H1 (cell line): Measurements from ENCODE around the gene CES4A. TPM values are rescaled to one million over a fixed set of nuclear protein-coding genes. Genes with fewer than 3 reads are reported as not detected.

Experiments used
- CTCF ChIA-PET: fragments of 300-600 bp; sonication (Branson Sonifier 250); formaldehyde crosslinking; loops from one replicate; lab custom pipeline; 2021; ENCODE audit not compliant: partially characterized antibody; lab: Charles Lee
- POLR2A ChIA-PET: fragments of 300-600 bp; sonication (Branson Sonifier 250); formaldehyde crosslinking; loops from one replicate; lab custom pipeline; 2021; ENCODE audit warnings: inconsistent platforms; ENCODE audit not compliant: partially characterized antibody; lab: Charles Lee
- DNase-seq, 2 experiments: peaks; one replicate each; pipeline versions ENCODE4 v3.0.0 to v3.0.0-alpha.2; 2010 to 2022; ENCODE audit warnings: low spot score in 2 of 2, low read depth in 1 of 2, mixed read lengths in 1 of 2
- FAIRE-seq: peaks from 2 replicates; lab custom pipeline; 2011; peaks lifted over from hg19 to GRCh38; lab: Jason Lieb, UNC
- H2AFZ ChIP-seq: 2 replicates; pipeline ENCODE4 v1.8.1; 2012; ENCODE audit warnings: low read length, inconsistent platforms
- H2AK5ac ChIP-seq: 2 replicates; pipeline ENCODE4 v1.6.1; 2013; ENCODE audit warnings: low read depth, low read length
- H2BK120ac ChIP-seq: replicated peaks from 2 replicates; pipeline ENCODE3; 2013; ENCODE audit warnings: low read depth, low read length, inconsistent platforms
- H2BK12ac ChIP-seq: 2 replicates; pipeline ENCODE4 v1.6.1; 2013; ENCODE audit warnings: low read depth, low read length
- H2BK15ac ChIP-seq: 2 replicates; pipeline ENCODE4 v1.6.1; 2013; ENCODE audit warnings: low read length
- H2BK20ac ChIP-seq: 2 replicates; pipeline ENCODE4 v1.6.1; 2013; ENCODE audit warnings: low read length
- H2BK5ac ChIP-seq: 2 replicates; pipeline ENCODE4 v1.6.1; 2013; ENCODE audit warnings: low read depth, low read length
- H3K14ac ChIP-seq: 2 replicates; pipeline ENCODE4 v1.6.1; 2013; ENCODE audit warnings: inconsistent platforms; ENCODE audit not compliant: insufficient read length
- H3K18ac ChIP-seq: 2 replicates; pipeline ENCODE4 v1.6.1; 2013; ENCODE audit warnings: low read length; ENCODE audit errors: extremely low read depth
- H3K23ac ChIP-seq: 2 replicates; pipeline ENCODE4 v1.6.1; 2013; ENCODE audit warnings: inconsistent platforms; ENCODE audit not compliant: insufficient read length
- H3K23me2 ChIP-seq: 2 replicates; pipeline ENCODE4 v1.6.1; 2013; ENCODE audit warnings: low read depth, low read length
- H3K27ac ChIP-seq: 2 replicates; pipeline ENCODE4 v1.6.1; 2011; ENCODE audit warnings: low read depth, low read length, inconsistent platforms
- H3K27me3 ChIP-seq, 4 experiments: replicated peaks in 1 of 4; 1 replicate in 1 of 4; 2 replicates in 3 of 4; pipeline versions ENCODE4 v1.6.1 to v1.8.1; 2011 to 2013; ENCODE audit warnings: low read length in 3 of 4, mild to moderate bottlenecking in 3 of 4, inconsistent platforms in 2 of 4, mixed read lengths in 2 of 4, moderate library complexity in 1 of 4; ENCODE audit not compliant: control insufficient read depth in 3 of 4, insufficient read depth in 3 of 4; ENCODE audit errors: extremely low read depth in 1 of 4
- H3K36me3 ChIP-seq, 4 experiments: 2 replicates each; pipeline versions ENCODE4 v1.6.1 to v1.8.1; 2011 to 2013; ENCODE audit warnings: mild to moderate bottlenecking in 4 of 4, low read length in 3 of 4, moderate library complexity in 2 of 4, control low read depth in 1 of 4, inconsistent platforms in 1 of 4; ENCODE audit not compliant: insufficient read depth in 4 of 4, control insufficient read depth in 2 of 4
- H3K4ac ChIP-seq: replicated peaks from 2 replicates; pipeline ENCODE3; 2013; ENCODE audit warnings: low read length, low read depth, mixed read lengths, inconsistent platforms; ENCODE audit not compliant: insufficient read length
- H3K4me1 ChIP-seq, 4 experiments: replicated peaks in 1 of 4; 1 replicate in 1 of 4; 2 replicates in 3 of 4; pipeline versions ENCODE4 v1.6.1 to v1.8.1; 2011 to 2013; ENCODE audit warnings: low read length in 3 of 4, inconsistent platforms in 2 of 4, mixed read lengths in 1 of 4; ENCODE audit not compliant: insufficient read depth in 4 of 4, control insufficient read depth in 3 of 4
- H3K4me2 ChIP-seq, 2 experiments: 2 replicates each; pipeline versions ENCODE4 v1.6.1 to v1.8.1; 2011 to 2013; ENCODE audit warnings: low read depth in 2 of 2, low read length in 2 of 2, control low read depth in 1 of 2, inconsistent platforms in 1 of 2, mild to moderate bottlenecking in 1 of 2; ENCODE audit not compliant: insufficient read depth in 1 of 2
- H3K4me3 ChIP-seq, 4 experiments: fragments of 200-600, 300-600 bp in 1 of 4; sonication (generic), shearing (Covaris generic), sonication (Bioruptor Twin) in 1 of 4; 2 replicates each; pipeline versions ENCODE4 v1.5.1 to v1.8.1; 2011 to 2016; ENCODE audit warnings: low read length in 4 of 4, low read depth in 3 of 4, control low read depth in 2 of 4, inconsistent platforms in 2 of 4, mild to moderate bottlenecking in 2 of 4, mixed read lengths in 1 of 4, moderate library complexity in 1 of 4; ENCODE audit not compliant: insufficient read depth in 2 of 4; ENCODE audit errors: extremely low read depth in 1 of 4
- H3K56ac ChIP-seq: replicated peaks from 2 replicates; pipeline ENCODE3; 2013; ENCODE audit warnings: low read depth, mild to moderate bottlenecking, mixed read lengths, low read length, inconsistent platforms; ENCODE audit not compliant: insufficient read length
- H3K79me1 ChIP-seq: 2 replicates; pipeline ENCODE4 v1.6.1; 2013; ENCODE audit warnings: low read depth, low read length, control low read depth
- H3K79me2 ChIP-seq, 2 experiments: 2 replicates each; pipeline versions ENCODE4 v1.6.1 to v1.8.1; 2012 to 2013; ENCODE audit warnings: low read length in 2 of 2, mild to moderate bottlenecking in 2 of 2, inconsistent platforms in 1 of 2; ENCODE audit not compliant: insufficient read depth in 2 of 2, control insufficient read depth in 1 of 2
- H3K9ac ChIP-seq, 4 experiments: replicated peaks in 1 of 4; 1 replicate in 1 of 4; 2 replicates in 3 of 4; pipeline versions ENCODE4 v1.6.1 to v1.8.1; 2011 to 2013; ENCODE audit warnings: low read depth in 3 of 4, low read length in 3 of 4, control low read depth in 2 of 4, mild to moderate bottlenecking in 2 of 4, moderate library complexity in 2 of 4, inconsistent platforms in 1 of 4; ENCODE audit errors: extremely low read depth in 1 of 4
- H3K9me3 ChIP-seq, 2 experiments: 2 replicates each; pipeline versions ENCODE4 v1.6.1 to v1.8.1; 2012 to 2013; ENCODE audit warnings: mild to moderate bottlenecking in 2 of 2, moderate library complexity in 2 of 2, control low read depth in 1 of 2, inconsistent platforms in 1 of 2, low read depth in 1 of 2, low read length in 1 of 2, mixed read lengths in 1 of 2; ENCODE audit not compliant: insufficient read depth in 2 of 2
- H4K20me1 ChIP-seq, 2 experiments: replicated peaks in 1 of 2; 2 replicates each; pipeline versions ENCODE3 to v1.8.1; 2011 to 2013; ENCODE audit warnings: inconsistent platforms in 2 of 2, low read length in 2 of 2, mild to moderate bottlenecking in 1 of 2; ENCODE audit not compliant: insufficient read depth in 2 of 2, control insufficient read depth in 1 of 2
- H4K5ac ChIP-seq: 2 replicates; pipeline ENCODE4 v1.6.1; 2013; ENCODE audit warnings: low read length, low read depth, mixed read lengths, inconsistent platforms; ENCODE audit not compliant: insufficient read length
- H4K8ac ChIP-seq: 2 replicates; pipeline ENCODE4 v1.8.0; 2013; ENCODE audit warnings: mild to moderate bottlenecking, moderate library complexity, low read length, inconsistent platforms; ENCODE audit not compliant: insufficient read depth; ENCODE audit errors: extremely low read depth
- H4K91ac ChIP-seq: replicated peaks from 2 replicates; pipeline ENCODE3; 2013; ENCODE audit warnings: low read length, mixed read lengths, inconsistent platforms; ENCODE audit not compliant: insufficient read length
- EP300 ChIP-seq, 2 experiments: IDR thresholded peaks; 1 replicate in 1 of 2; 2 replicates in 1 of 2; pipeline ENCODE4 v1.6.1; 2011 to 2012; ENCODE audit warnings: low read depth in 2 of 2, low read length in 2 of 2, mild to moderate bottlenecking in 2 of 2, borderline replicate concordance in 1 of 2, inconsistent platforms in 1 of 2, moderate library complexity in 1 of 2
- WGBS, 2 experiments: shearing (Covaris generic) in 1 of 2; methylation state at CpG; one replicate each; pipeline versions ENCODE4 v1.1.6 to v1.1.7; 2013 to 2015; ENCODE audit warnings: low lambda C conversion rate in 2 of 2, mixed read lengths in 2 of 2, inconsistent platforms in 1 of 2, low coverage in 1 of 2, missing lambda C conversion rate in 1 of 2; ENCODE audit not compliant: insufficient replicate concordance in 2 of 2, insufficient coverage in 1 of 2, insufficient read length in 1 of 2; ENCODE audit errors: extremely low coverage in 1 of 2, missing lambda C conversion rate in 1 of 2; 5-methylcytosine and 5-hydroxymethylcytosine counted together
- polyA plus RNA-seq, 7 experiments: library from polyadenylated mRNA; depleted of rRNA in 3 of 7; stranded (reverse) in 5 of 7; unstranded in 2 of 7; fragments of >200 nt in 5 of 7; fragments of 200-250 nt in 2 of 7; gene quantifications; 1 replicate in 5 of 7; 2 replicates in 1 of 7; 4 replicates in 1 of 7; pipeline versions ENCODE4 v1.2.1 to v1.2.3, GENCODE V29; 2011 to 2013; ENCODE audit warnings: missing spikeins in 2 of 7, mixed read lengths in 2 of 7
- total RNA-seq: library from RNA; stranded (reverse); fragmentation: NEBNext Ultra II Directional; extraction: Animal tissue kit (Norgen Biotek cat#: 25700); gene quantifications from 2 replicates; pipeline ENCODE4 v1.2.1, GENCODE V29; 2021

Gene CES4A
- total and polyA plus RNA-seq, 2 of the 8 experiments (the other 6 are each of a cell fraction or from before 2014, with no cell fraction given): 0.93 to 1.5 TPM

DNA sequence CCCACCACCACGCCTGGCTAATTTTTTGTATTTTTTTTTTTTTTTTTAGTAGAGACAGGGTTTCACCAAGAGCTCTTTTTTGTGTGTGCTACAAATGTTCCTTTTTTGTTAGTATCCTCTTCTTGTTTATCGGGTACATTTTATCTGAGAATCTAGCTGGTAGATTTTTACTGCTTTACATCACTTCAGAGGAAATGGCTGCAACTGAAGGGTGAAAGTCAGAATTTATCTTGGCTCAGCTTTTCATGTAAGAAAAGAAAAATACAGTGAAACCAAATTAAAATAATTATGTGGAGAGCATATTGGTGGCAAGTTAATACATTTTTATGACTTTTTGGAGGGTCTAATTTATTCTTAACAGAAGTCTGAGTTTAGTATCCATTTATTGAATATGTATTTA lies 66.5 kb downstream of the CES4A start:
- H3K4me3 ChIP-seq: no peak overlapping the region
- H2BK12ac ChIP-seq: no peak overlapping the region
- POLR2A ChIA-PET: no interaction called here
- H3K56ac ChIP-seq: no peak overlapping the region
- no peak overlapping the region for H4K91ac ChIP-seq
- FAIRE-seq: no peak
- no peak overlapping the region for H2BK15ac ChIP-seq
- no peak overlapping the region for H3K18ac ChIP-seq
- H3K23ac ChIP-seq: no peak overlapping the region
- peaks cover 0 to 13% of the 10 kb centered on the region in 2 experiments; a peak in 2 of 4 replicates for H3K79me2 ChIP-seq
- no peaks in the 10 kb centered on the region for H3K27me3 ChIP-seq
- H3K4ac ChIP-seq: no peak overlapping the region
- no peak overlapping the region for H2BK5ac ChIP-seq
- no peaks in the 10 kb centered on the region for H3K9me3 ChIP-seq
- no peak for TF ChIP-seq EP300 (IDR thresholded peaks at IDR 0.05; ENCODE audit: borderline replicate concordance in 1 of 2, low read depth in 2 of 2, low read length in 2 of 2)
- H2BK20ac ChIP-seq: no peak overlapping the region
- H2BK120ac ChIP-seq: no peak overlapping the region
- no peaks in the 10 kb centered on the region for H3K36me3 ChIP-seq
- no peak overlapping the region for H3K14ac ChIP-seq
- H2AFZ ChIP-seq: no peak overlapping the region
- peaks cover 1 to 3% of the 10 kb centered on the region in 2 experiments for H4K20me1 ChIP-seq
- DNase-seq: no peak
- H3K23me2 ChIP-seq: no peaks in the 10 kb centered on the region
- H3K4me1 ChIP-seq: no peaks in the 10 kb centered on the region
- 79% methylated on average over 2 of the region's 2 CpGs; no CpG with 5 or more reads in 1 of the 2 experiments for WGBS, 2 experiments
- CTCF ChIA-PET: interaction anchor here (0.6 to 1.3 kb wide), 5 partner anchors 18 to 997 kb away, joined by 3 to 5 read pairs (median 3); no protein-coding TSS in a partner anchor
- H4K5ac ChIP-seq: no peak overlapping the region
- no peaks in the 10 kb centered on the region for H3K79me1 ChIP-seq
- no peak overlapping the region for H3K27ac ChIP-seq
- H3K4me2 ChIP-seq: no peak overlapping the region
- H4K8ac ChIP-seq: no peak overlapping the region
- no peak overlapping the region for H2AK5ac ChIP-seq
- H3K9ac ChIP-seq: no peak overlapping the region
